Panc1 (cell line): ENCODE data around the gene AGAP1. TPM values are rescaled to one million over a fixed set of nuclear protein-coding genes. Genes with fewer than 3 reads are reported as not detected.

ENCODE experiments used
- ATAC-seq: fragments of 200-7000 bp; cut with Tn5 transposase; 2 replicates; pipeline ENCODE4 v1.9.1; 2020; ENCODE audit warnings: mild to moderate bottlenecking, moderate library complexity
- BruUV-seq: library from RNA; stranded (reverse); fragments of 400-500 nt; replicated peaks from 2 replicates; lab custom pipeline; 2021; lab: Mats Ljungman, UMichigan
- CTCF ChIA-PET: fragments of 300-600 bp; sonication (Branson Sonifier 250); formaldehyde crosslinking; loops from one replicate; lab custom pipeline; 2022; ENCODE audit warnings: antibody characterized with exemption; lab: Charles Lee
- POLR2A ChIA-PET: fragments of 300-600 bp; sonication (Branson Sonifier 250); formaldehyde crosslinking; loops from one replicate; lab custom pipeline; 2022; ENCODE audit warnings: antibody characterized with exemption; lab: Charles Lee
- DNase-seq: peaks from one replicate; pipeline ENCODE4 v3.0.0-alpha.2; 2010; ENCODE audit warnings: low read depth, low spot score
- H3K27ac ChIP-seq: 2 replicates; pipeline ENCODE4 v1.5.1; 2011; ENCODE audit warnings: mild to moderate bottlenecking, low read length, inconsistent platforms
- H3K27me3 ChIP-seq: fragments of 200-500 bp; sonication (Bioruptor generic); 2 replicates; pipeline ENCODE4 v1.6.0; 2014; ENCODE audit warnings: low read length, inconsistent platforms; ENCODE audit not compliant: control insufficient read depth, insufficient read depth
- H3K36me3 ChIP-seq: fragments of 200-500 bp; sonication (Bioruptor generic); 2 replicates; pipeline ENCODE4 v1.5.1; 2014; ENCODE audit warnings: inconsistent platforms, mild to moderate bottlenecking, low read length, moderate library complexity; ENCODE audit not compliant: control insufficient read depth, insufficient read depth
- H3K4me1 ChIP-seq: 2 replicates; pipeline ENCODE4 v1.5.1; 2011; ENCODE audit warnings: inconsistent platforms, mild to moderate bottlenecking, low read length, moderate library complexity; ENCODE audit not compliant: control insufficient read depth, insufficient read depth
- H3K4me3 ChIP-seq, 2 experiments: 2 replicates each; pipeline ENCODE4 v1.5.1; 2011 to 2012; ENCODE audit warnings: low read depth in 2 of 2, low read length in 2 of 2, mild to moderate bottlenecking in 2 of 2, inconsistent platforms in 1 of 2, moderate library complexity in 1 of 2
- H3K9me3 ChIP-seq: fragments of 200-500 bp; sonication (Bioruptor generic); 2 replicates; pipeline ENCODE4 v1.5.1; 2014; ENCODE audit warnings: low read depth, mild to moderate bottlenecking, inconsistent platforms, low read length, moderate library complexity; ENCODE audit not compliant: control insufficient read depth, insufficient read depth
- CTCF ChIP-seq: fragments of 450-650 bp; IDR thresholded peaks from 2 replicates; pipeline ENCODE4 v1.5.1; 2017; ENCODE audit warnings: mild to moderate bottlenecking
- POLR2AphosphoS5 ChIP-seq: IDR thresholded peaks from 2 replicates; pipeline ENCODE4 v1.6.1; 2012; ENCODE audit warnings: mild to moderate bottlenecking, low read depth, low read length, moderate library complexity
- SIN3A ChIP-seq: IDR thresholded peaks from 2 replicates; pipeline ENCODE4 v1.6.1; 2012; ENCODE audit warnings: low read depth, mild to moderate bottlenecking, low read length, moderate library complexity, borderline replicate concordance; ENCODE audit not compliant: insufficient read depth
- TCF7L2 ChIP-seq: IDR thresholded peaks from 2 replicates; pipeline ENCODE4 v1.6.1; 2011; ENCODE audit warnings: mild to moderate bottlenecking, low read depth, low read length, inconsistent platforms
- in situ Hi-C: cut with HindIII; loops from 2 replicates; pipeline ENCODE4 v1.10.0; 2016; ENCODE audit warnings: low sequenced_read_pairs, low pct_unique_long_range_greater_than_20kb
- intact Hi-C: fragments of 100-400 bp; cut with micrococcal nuclease; formaldehyde crosslinking; loops from one replicate; pipeline ENCODE4 v1.10.0; 2022; ENCODE audit not compliant: unreplicated experiment
- total RNA-seq: library from RNA; stranded (reverse); gene quantifications from one replicate; pipeline ENCODE4 v1.2.1, GENCODE V29; 2021; ENCODE audit not compliant: unreplicated experiment
- TF ChIP-seq, protein P1 (sequence below), 2 experiments: IDR thresholded peaks; 2 replicates each; pipeline ENCODE4 v1.6.1; 2011 to 2012; ENCODE audit warnings: low read depth in 2 of 2, control low read depth in 1 of 2, low read length in 1 of 2, mild to moderate bottlenecking in 1 of 2, moderate library complexity in 1 of 2; ENCODE audit not compliant: insufficient read depth in 1 of 2

Gene AGAP1
- total RNA-seq, 1 experiment from 2014 or later: 38.9 TPM

- Histone ChIP-seq H3K9me3 (no peaks in the 10 kb centered on the region), H3K4me1 (peaks cover 10% of the 10 kb centered on the region), H3K4me3 (no peak overlapping the region), H3K27me3 (no peaks in the 10 kb centered on the region), H3K36me3 (no peaks in the 10 kb centered on the region), H3K27ac (no peak overlapping the region)
- CTCF ChIA-PET: no interaction called here
- intact Hi-C loops (no loop called here), in situ Hi-C loops (no loop called here)
- TF ChIP-seq, protein P1, sequence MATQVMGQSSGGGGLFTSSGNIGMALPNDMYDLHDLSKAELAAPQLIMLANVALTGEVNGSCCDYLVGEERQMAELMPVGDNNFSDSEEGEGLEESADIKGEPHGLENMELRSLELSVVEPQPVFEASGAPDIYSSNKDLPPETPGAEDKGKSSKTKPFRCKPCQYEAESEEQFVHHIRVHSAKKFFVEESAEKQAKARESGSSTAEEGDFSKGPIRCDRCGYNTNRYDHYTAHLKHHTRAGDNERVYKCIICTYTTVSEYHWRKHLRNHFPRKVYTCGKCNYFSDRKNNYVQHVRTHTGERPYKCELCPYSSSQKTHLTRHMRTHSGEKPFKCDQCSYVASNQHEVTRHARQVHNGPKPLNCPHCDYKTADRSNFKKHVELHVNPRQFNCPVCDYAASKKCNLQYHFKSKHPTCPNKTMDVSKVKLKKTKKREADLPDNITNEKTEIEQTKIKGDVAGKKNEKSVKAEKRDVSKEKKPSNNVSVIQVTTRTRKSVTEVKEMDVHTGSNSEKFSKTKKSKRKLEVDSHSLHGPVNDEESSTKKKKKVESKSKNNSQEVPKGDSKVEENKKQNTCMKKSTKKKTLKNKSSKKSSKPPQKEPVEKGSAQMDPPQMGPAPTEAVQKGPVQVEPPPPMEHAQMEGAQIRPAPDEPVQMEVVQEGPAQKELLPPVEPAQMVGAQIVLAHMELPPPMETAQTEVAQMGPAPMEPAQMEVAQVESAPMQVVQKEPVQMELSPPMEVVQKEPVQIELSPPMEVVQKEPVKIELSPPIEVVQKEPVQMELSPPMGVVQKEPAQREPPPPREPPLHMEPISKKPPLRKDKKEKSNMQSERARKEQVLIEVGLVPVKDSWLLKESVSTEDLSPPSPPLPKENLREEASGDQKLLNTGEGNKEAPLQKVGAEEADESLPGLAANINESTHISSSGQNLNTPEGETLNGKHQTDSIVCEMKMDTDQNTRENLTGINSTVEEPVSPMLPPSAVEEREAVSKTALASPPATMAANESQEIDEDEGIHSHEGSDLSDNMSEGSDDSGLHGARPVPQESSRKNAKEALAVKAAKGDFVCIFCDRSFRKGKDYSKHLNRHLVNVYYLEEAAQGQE (IDR thresholded peaks at IDR 0.05; ENCODE audit: insufficient read depth in 1 of 2, low read depth in 2 of 2, low read length in 1 of 2): no peak
- TF ChIP-seq POLR2AphosphoS5: no peak
- TF ChIP-seq TCF7L2: no peak
- TF ChIP-seq CTCF: no peak
- no peak for TF ChIP-seq SIN3A
- no peak for DNase-seq
- ATAC-seq: no peak
- POLR2A ChIA-PET: no interaction called here
- no TSS peak for BruUV-seq
Observed at GRCh38 chr2:235702186-235702585, 208.3 kb downstream of the AGAP1 start.

DNA sequence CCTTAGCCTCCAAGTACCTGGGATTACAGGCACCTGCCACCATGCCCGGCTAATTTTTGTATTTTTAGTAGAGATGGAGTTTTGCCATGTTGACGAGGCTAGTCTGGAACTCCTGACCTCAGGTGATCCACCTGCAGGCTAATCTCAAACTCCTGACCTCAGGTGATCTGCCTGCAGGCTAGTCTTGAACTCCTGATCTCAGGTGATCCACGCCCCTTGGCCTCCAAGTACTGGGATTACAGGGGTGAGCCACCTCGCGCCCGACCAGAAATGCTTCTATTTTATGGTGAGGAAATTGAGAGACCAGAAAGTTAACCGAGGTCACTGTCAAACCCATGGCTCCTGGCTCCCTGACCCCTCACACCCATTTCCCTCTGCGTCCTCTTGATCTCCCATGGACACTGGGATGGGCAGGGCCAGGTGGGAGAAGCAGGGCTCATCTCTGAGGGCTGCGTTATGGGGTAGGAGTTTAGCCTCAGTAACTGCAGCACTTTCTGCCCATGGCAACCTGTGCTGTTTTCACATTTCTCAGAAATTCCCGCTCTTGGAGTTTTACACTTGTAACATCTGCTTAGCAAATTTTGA is 210.0 kb downstream of the AGAP1 start:
- H3K4me1 ChIP-seq: peaks cover 10% of the 10 kb centered on the region
- ChIA-PET POLR2A (no interaction called here), CTCF (interaction anchor here (0.6 kb wide), 1 partner anchor 663 kb away, joined by 8 read pairs; no protein-coding TSS in a partner anchor)
- BruUV-seq: no TSS peak
- intact Hi-C loops: no loop called here
- TF ChIP-seq SIN3A: no peak
- TF ChIP-seq POLR2AphosphoS5: no peak
- TF ChIP-seq CTCF: no peak
- TF ChIP-seq TCF7L2: no peak
- TF ChIP-seq, protein P1 (IDR thresholded peaks at IDR 0.05; ENCODE audit: insufficient read depth in 1 of 2, low read depth in 2 of 2, low read length in 1 of 2): no peak
- no peak overlapping the region for H3K27ac ChIP-seq
- H3K36me3 ChIP-seq: no peaks in the 10 kb centered on the region
- H3K27me3 ChIP-seq: no peaks in the 10 kb centered on the region
- no peaks in the 10 kb centered on the region for H3K9me3 ChIP-seq
- ATAC-seq (no peak), DNase-seq (no peak)
- H3K4me3 ChIP-seq: no peak overlapping the region
- in situ Hi-C loops: no loop called here
